Amniotic epithelial cell (primary cell): ENCODE data around the gene COPB1.

Experiments
- DNase-seq: peaks from one replicate; pipeline ENCODE4 v3.0.0-alpha.2; 2010; ENCODE audit warnings: low read depth

The COPB1 gene

DNA sequence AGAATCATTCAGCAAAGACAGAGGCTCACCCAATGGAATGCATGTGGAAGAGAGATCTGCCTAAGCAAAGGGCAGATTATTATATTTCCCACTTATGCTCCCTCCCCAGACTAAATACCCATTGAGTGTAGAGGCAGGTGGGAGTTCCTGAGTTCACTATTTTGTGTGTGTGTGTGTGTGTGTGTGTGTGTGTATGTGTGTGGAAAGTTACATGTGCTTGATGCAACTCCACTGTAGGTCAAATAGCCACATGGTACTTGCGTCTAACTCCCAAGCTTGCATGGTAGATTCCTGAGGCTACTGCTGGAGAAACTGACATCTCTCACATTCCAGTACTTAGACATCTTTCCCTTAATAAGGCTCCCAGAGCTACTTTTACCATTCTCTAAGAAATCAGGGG lies 3.4 kb upstream of the COPB1 start:
- peak; percentile 78 for DNase-seq

DNA sequence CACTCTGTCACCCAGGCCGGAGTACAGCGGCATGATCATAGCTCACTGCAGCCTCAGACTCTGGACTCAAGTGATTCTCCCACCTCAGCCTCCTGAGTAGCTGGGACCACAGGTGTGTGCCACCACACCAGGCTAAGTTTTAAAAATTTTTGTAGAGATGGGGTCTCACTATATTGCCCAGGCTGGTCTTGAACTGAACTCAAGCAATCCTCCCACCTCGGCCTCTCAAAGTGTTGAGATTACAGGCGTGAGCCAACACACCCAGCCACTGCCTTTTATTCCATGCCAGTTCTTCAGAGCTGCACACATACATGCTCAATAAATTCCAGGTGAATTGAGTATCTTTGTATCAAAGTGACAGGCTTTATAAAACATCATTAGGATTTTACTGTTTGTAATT lies 2.4 kb upstream of the COPB1 start:
- DNase-seq = no peak

DNA sequence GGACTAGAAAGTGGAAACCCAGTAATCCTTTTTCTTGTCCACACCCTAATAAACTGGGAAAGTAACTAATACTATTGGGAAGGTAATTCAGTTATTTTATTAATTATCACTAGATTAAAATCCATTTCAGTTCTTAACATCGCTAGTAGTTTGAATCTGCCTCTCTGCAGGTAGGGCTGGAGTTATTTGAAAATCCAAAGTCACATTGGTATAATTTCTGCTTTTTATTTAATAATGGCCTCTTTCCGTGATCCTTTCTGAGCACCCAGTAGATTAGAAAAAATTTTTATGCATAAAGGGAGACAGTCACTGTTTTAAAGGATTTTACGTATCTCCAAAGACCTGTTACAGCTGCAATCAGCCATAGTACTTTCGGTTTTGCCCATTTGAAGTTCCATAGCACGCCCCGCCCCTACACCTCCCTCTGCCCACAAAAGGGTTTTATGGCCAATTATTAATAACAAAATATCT lies 605 bp upstream of the COPB1 start:
- peak; percentile 53 for DNase-seq

DNA sequence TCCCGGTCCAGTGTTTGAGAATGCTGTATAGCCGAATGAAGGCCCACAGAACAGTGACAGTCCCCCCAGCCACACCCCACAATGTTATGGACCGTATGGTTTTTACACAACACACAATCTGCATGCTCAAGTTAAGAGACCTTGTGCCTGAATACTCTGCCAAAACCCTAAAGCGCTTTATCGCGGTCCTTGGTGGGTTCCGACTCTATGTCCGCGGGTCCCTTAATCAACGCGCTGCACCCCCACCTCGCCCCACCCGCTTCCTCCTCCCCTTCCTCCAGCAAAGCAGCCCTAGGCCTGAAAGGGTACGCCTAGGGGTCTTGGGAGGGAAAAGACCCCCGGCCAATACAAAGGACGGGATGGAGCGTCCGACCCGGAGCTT lies 442 bp downstream of the COPB1 start:
- DNase-seq = peak; percentile 7

DNA sequence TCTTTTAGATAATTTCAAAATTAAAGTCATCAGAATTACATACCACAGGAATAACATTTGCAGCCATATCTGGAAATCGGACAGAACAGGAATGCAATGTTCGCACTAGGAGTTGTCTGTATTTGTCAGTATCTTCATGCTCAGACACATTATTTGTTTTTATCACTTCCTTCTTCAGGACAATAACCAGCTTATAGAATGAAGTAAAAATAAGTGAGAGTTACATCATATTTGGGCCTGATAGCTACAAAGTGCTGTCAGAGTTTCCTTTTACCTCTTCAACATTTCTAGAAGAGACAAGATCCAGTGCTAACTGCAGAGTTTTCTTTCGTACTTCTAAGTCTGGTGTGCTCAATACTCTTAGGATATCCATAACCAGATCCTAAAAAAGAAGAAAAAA lies 18.9 kb downstream of the COPB1 start:
- DNase-seq = no peak

- no peak for DNase-seq
Observed at GRCh38 chr11:14471127-14471526, 28.5 kb downstream of the COPB1 start.

DNA sequence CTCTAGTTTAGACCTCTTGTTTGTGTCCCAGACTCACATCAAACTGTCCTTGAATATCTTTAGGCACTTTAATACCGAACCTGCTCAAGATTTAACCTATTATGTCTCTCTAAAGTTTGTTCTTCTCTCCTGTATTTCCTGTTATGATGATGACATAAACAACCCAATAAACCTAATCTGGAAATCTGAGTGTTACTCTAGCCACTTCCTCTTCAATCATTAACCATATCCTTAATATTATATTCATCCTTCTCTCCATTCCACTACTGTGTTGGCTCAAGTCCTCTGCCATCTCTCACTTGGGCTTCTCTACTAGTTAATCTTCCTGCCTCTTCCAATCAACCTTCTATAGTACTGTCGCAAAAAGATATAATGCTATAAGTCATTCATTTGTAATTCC lies 36.0 kb downstream of the COPB1 start:
- no peak for DNase-seq

GRCh38 chr11:14460147-14460546 lies 39.5 kb downstream of the COPB1 start:
- no peak for DNase-seq

DNA sequence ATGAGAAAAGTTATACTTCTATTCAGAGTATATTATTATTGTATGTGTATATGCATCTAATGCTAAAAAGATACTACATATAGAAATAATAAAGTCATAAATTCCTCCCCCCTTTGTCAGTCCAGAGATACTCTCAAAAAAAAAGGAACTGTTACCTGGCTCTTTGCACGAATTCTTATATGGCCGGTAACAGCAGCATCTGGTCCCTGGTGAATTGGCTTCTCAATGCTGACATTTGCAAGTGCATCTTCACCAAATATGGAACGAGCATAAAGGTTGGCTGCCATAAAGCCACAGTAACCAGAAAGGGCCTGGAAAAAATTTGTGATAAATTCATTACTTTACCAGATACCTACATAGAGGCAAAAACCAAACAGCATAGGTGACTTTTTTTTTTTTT lies 41.2 kb downstream of the COPB1 start:
- no peak for DNase-seq

- peak; percentile 70 for DNase-seq
Observed at GRCh38 chr11:14455648-14456430, 43.8 kb downstream of the COPB1 start.

DNA sequence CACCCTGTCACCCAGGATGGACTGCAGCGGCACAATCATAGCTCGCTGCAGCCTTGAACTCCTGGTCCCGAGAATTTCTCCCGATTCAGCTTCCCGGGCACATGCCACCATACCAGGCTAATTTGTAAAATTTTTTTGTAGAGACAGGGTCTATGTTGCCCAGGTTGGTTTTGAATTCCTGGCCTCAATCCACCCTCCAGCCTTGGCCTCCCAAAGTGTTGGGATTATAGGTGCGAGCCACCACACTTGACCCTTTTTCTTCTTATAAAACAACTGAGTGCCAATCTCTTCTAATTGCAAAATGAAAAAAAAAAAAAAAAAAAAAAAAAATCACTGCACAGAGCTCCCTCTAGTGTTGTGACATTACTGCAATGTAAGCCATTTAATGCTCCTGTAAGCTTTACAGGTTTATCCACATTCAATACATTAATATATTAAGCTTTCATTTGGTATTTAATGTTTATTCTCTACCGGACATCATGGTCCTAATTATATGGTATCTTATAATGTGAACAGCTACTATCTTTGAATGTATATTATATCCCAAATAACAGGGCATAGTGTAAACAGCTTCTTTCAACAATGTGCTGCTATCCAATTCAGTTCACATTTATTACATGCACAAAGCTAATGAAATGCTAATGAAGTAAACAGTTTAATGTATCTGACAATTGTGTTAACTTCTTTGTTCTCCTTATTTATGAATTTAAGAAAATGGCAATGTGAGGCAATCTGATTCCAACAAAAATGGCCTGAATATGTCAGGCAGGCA lies 44.6 kb downstream of the COPB1 start:
- DNase-seq = peak; percentile 41

- no peak for DNase-seq
Observed at GRCh38 chr11:14451825-14452224, 47.8 kb downstream of the COPB1 start.

DNA sequence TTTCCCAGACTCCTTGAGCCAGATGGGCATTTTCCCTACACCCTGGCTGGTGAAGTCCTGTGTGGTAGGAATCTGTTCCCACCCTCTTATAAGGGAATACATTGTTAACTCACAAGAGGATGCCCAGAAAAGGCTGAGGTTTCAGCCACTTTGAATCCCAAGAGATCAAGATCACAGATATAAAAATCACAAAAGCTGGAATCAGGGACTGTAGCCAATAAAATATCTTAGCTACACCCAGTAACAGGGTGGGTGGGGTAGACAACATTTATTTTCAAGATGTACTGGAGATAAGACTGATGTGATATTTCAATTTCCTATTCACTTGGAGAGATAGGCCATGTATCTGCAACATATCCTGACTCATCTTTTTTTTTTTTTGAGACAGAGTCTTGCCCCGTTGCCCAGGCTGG lies 50.3 kb downstream of the COPB1 start:
- peak; percentile 18 for DNase-seq

- no peak for DNase-seq
Observed at GRCh38 chr11:14448240-14448639, 51.4 kb downstream of the COPB1 start.

- peak; percentile 34 for DNase-seq
Observed at GRCh38 chr11:14446701-14447169, 52.9 kb downstream of the COPB1 start.

GRCh38 chr11:14445542-14446530 lies 53.8 kb downstream of the COPB1 start:
- no peak for DNase-seq

- no peak for DNase-seq
Observed at GRCh38 chr11:14444441-14445189, 55.0 kb downstream of the COPB1 start.

DNA sequence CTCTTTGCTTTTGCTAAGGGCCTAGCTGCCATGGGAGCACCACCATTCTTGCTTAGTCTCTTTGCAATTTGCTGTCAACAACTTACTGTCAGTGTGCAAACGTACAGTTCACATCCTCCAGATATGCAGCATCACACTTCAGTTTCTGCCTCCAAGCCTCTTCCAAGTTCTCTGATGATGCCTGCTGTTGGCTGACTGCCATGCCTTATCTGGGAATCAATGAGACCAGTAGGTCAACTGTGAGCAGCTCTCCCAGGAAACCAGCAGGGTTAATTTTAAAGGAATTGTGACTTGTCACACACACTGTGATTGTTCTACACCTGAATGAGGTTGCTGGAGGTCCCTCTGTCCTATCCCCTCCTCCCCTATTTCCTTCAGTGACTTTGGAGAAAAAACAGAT lies 56.0 kb downstream of the COPB1 start:
- DNase-seq = peak; percentile 66

DNA sequence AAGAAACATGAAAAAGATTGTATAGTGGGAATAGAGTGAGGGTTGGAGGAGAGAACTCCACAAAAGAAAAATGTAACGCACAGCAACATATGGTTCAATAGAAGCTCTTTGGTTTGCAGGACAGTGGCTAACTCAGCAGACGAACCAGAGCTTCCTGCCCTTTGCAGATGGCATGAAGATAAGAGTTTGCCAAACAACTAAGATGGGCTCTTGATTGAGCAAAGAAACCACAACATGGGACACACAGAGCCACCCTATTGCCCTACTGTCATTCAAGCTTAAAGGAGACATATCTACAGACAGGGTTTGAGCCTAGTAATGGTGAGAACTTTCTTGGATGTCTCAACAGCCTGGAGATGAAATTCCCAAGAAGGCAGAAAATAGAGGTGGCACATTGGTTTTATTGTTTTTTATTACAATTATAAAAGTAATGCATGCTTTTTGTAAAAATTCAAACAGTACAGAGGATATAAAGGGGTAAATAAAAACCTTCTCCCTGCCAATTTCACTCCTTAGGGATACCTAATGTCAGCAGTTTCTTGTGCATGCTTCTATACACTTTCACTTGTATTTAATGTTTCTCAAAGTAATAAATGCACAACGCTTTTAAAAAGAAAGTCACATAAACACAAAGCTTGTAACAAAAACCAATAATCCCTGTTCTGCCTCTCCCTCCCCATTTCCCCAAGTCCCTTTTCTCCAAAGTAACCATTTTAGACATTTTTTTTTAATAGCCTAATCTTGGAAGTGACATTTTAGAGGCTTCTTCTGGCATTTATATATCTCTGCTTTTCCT lies 63.7 kb downstream of the COPB1 start:
- DNase-seq = no peak

DNA sequence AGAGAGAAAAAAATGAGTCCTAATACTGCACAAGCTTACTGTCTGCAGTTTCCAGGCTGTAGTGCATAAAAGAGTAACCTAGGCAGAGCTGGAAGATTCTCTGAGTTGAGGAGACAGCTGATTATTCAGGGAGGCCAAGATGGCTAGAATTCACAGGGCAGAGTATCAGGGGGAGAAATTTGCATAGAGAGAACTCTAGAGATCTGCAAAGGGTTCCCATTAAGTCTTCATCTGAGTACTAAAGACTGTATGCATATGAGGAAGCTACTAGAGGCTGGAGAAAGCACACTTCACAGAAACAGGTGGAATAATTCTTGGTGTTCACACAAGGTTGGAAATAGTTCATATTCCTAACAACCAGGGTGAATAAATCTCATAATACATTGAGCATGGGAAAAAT lies 74.0 kb downstream of the COPB1 start:
- DNase-seq = no peak
